ENCODE measurements around the gene FILIP1. TPM values are rescaled to one million over a fixed set of nuclear protein-coding genes. Genes with fewer than 3 reads are reported as not detected.
A peak's percentile ranks its signal among the peaks of the same experiment; 100 is the strongest.

Gene FILIP1
- total RNA-seq, 2 experiments from 2014 or later = not detected

DNA sequence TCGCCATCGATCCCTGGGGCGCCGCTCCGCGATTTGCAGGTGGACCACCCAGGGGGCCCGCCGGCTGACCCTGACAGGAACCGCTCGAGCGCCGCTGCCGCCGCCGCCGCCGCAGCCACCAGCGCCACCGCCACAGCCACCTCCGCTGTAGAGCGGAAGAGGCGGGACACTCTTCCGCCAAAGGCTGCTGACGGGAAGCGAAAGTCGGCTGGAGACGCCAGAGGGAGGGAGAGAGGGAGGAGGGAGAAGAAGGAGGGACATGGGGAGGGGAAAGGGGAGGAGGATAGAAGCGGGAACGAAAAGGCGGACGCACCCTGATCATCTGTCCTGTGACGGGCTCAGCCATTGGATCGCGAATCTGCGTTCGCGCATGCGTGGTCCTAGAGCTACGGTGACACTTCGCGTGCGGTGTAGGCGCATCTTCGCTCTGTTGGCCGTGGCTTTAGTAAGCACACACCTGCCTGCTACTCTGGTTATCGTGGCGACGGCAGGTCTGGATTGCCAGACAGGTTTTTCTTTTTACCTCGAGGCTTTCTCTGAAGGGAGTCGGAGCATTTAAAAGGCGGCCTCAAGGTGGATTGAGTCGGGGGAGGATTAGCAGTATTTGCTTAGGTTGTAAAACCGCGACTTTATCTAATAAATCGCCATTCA lies 208.8 kb downstream of the FILIP1 start, which contains the start of gene TMEM30A:
Gene TMEM30A, minus strand, starts transcription at position 161 of the 651 bp plus-strand sequence. Its CDS starts 154 bp downstream, at position 7.
- H3K4me3 Mint-ChIP-seq = no peak within 1 kb of the TSS
- no peak within 1 kb of the TSS for H3K27ac Mint-ChIP-seq
- ChIA-PET CTCF (interaction anchor here (1.4 to 3.9 kb wide), 3 partner anchors 13 to 16 kb away, joined by 3 to 48 read pairs (median 8); no protein-coding TSS in a partner anchor), POLR2A (interaction anchor here (0.7 to 2.3 kb wide), 6 partner anchors 9 to 463 kb away, joined by 3 to 18 read pairs (median 6); partner anchors contain the start of genes COX7A2 and SENP6)
- intact Hi-C loops (cut with micrococcal nuclease) = loop anchor here (1.0 to 5.0 kb wide), 9 partner anchors 16 to 1824 kb away; partner anchors contain the start of genes COX7A2, EEF1A1, MTO1 and SENP6
- H3K27me3 Mint-ChIP-seq = no peaks in the 10 kb centered on the region
- no peaks in the 10 kb centered on the region for H3K9me3 Mint-ChIP-seq
- H3K4me1 Mint-ChIP-seq (ENCODE audit: low read depth) = peaks cover 50% of the 10 kb centered on the region
- peak; percentile 98 for DNase-seq
- peaks cover 4% of the 10 kb centered on the region for H3K36me3 Mint-ChIP-seq

DNA sequence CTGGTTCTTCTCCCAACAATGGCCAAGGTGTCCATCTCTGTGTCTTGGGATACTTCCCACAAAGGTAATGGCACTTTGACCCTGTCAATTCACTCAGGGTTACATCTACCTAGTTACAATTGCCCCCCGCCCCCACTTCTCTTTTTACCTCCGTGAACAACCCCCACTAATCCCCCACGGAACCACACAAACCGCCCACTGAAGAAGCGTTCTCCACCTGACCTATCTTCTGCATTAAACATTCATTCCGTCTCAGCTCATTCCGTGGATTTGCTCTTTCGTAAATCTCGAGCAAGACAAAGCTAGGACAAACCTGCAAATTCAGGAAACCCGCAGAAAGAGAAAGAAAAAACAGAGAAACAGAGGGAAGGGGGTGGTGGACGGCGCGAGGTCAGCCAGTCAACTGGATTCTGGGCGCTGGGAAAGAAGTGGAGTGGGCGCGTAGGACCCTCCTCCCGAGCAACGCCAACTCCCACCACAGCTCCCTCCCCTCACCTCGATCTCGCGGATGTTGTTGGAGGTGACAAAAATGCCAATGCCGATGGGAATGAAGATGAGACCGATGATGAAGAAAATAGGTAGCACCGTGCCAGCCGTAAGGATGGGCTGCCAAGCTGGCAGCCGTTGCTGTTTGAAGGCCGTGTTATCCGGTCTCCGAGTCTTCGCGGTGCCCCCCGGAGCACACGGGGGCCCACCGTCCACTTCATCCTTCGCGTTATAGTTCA lies 209.5 kb downstream of the FILIP1 start:
- H3K36me3 Mint-ChIP-seq = peaks cover 2% of the 10 kb centered on the region
- intact Hi-C loops (cut with micrococcal nuclease) = loop anchor here (1.0 to 5.0 kb wide), 9 partner anchors 16 to 1823 kb away; partner anchors contain the start of genes COX7A2, EEF1A1, MTO1 and SENP6
- POLR2A ChIA-PET = interaction anchor here (0.7 to 2.3 kb wide), 7 partner anchors 9 to 1763 kb away, joined by 3 to 18 read pairs (median 5); partner anchors contain the start of genes COX7A2, EEF1A1 and SENP6
- no peaks in the 10 kb centered on the region for H3K9me3 Mint-ChIP-seq
- no peak overlapping the region for H3K4me3 Mint-ChIP-seq
- no peak overlapping the region for H3K27ac Mint-ChIP-seq
- H3K27me3 Mint-ChIP-seq = no peaks in the 10 kb centered on the region
- DNase-seq = peak; percentile 49
- peaks cover 54% of the 10 kb centered on the region for H3K4me1 Mint-ChIP-seq (ENCODE audit: low read depth)
- CTCF ChIA-PET = interaction anchor here (0.7 to 3.9 kb wide), 5 partner anchors 13 to 84 kb away, joined by 3 to 48 read pairs (median 4); no protein-coding TSS in a partner anchor

DNA sequence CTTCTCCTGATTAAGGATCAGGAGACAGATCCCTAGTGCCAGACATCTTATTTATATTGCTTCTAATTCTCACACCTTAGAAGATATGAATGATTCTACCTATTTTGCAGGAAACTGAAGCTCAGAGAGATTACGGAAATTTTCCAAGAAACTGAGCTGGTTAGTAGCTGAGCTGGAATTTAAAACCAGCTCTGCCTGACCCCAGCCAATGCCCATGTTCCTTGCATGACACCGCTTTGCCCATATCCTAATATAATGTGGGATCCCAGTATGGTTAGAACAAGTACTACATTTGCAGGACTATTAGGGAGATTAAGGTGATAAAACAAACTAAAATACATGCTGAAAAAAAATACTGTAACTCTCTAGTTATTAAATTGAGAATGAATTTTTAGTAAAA lies 210.9 kb downstream of the FILIP1 start:
- CTCF ChIA-PET = interaction anchor here (0.6 to 3.9 kb wide), 4 partner anchors 14 to 625 kb away, joined by 3 to 48 read pairs (median 4); no protein-coding TSS in a partner anchor
- Mint-ChIP-seq H3K36me3 (peaks cover 2% of the 10 kb centered on the region), H3K4me3 (peak overlapping the region; percentile 61), H3K4me1 (ENCODE audit: low read depth) (peaks cover 54% of the 10 kb centered on the region), H3K27me3 (no peaks in the 10 kb centered on the region), H3K9me3 (no peaks in the 10 kb centered on the region), H3K27ac (peak overlapping the region; percentile 55)
- intact Hi-C loops (cut with micrococcal nuclease) = loop anchor here (5.0 kb wide), 2 partner anchors 550 to 1695 kb away; no protein-coding TSS in a partner anchor
- POLR2A ChIA-PET = interaction anchor here (1.2 kb wide), 2 partner anchors 15 to 39 kb away, joined by 3 to 4 read pairs; partner anchors contain the start of gene COX7A2
- no peak for DNase-seq

DNA sequence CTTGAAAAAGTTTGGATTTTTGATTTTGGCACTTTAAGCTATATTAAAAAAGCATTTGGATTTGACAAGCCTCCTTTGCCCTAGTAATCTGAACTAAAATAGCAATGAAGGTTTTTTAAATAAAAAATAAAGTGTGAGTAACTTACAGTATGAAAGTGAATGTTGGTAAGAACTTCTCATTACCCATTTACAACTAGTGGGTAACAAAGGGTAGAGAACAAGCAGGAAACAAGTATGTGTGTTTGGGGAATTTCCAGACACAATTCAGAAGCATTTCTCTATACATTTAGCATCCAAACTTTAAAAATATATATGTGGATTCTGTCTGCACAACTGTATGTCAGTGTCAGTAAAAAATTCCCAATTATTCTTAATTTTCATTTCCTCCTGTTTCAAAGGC lies 211.9 kb downstream of the FILIP1 start:
- Mint-ChIP-seq H3K4me1 (ENCODE audit: low read depth) (peaks cover 48% of the 10 kb centered on the region), H3K27ac (peak overlapping the region; percentile 75), H3K27me3 (no peaks in the 10 kb centered on the region), H3K4me3 (peak overlapping the region; percentile 59), H3K36me3 (peaks cover 2% of the 10 kb centered on the region), H3K9me3 (no peaks in the 10 kb centered on the region)
- ChIA-PET POLR2A (interaction anchor here (1.2 kb wide), 1 partner anchor 38 kb away, joined by 4 read pairs; the partner anchor contains the start of gene COX7A2), CTCF (interaction anchor here (3.9 kb wide), 1 partner anchor 13 kb away, joined by 48 read pairs; no protein-coding TSS in a partner anchor)
- intact Hi-C loops (cut with micrococcal nuclease) = loop anchor here (5.0 kb wide), 2 partner anchors 551 to 1694 kb away; no protein-coding TSS in a partner anchor
- DNase-seq = no peak

DNA sequence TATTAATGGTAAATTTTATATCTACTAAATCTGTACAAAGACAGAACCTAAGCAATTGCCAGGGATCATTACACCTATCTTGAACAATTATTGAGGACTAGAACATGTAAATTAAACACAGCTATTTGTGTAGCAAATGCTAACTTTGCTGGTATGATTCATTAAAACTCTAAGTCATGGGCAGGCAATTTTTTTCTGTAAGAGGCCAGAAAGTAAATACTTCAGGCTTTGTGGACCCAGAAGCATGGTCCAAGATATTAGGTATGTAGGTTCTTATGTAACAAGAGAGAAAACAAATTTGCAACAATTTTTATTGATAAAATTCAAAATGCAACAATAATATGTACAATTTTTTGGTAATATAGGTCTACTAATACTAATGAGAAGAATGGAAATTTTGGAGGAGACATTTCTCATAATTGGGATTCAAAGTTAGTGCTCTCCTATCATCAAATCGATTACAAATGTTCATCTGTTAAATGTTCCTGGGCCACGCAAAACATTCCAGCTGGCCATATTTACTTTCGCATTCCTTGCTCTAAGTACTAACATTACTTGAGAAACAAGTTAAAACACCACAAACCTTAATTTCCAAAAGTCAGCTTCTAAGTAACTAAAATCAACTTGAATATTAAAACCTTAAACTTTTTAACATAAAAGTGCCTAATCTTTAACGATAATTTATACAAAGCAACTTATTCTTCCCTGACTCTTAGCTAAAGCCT lies 213.3 kb downstream of the FILIP1 start:
- CTCF ChIA-PET = interaction anchor here (3.7 kb wide), 1 partner anchor 13 kb away, joined by 25 read pairs; no protein-coding TSS in a partner anchor
- no peaks in the 10 kb centered on the region for H3K9me3 Mint-ChIP-seq
- peaks cover 2% of the 10 kb centered on the region for H3K36me3 Mint-ChIP-seq
- H3K27me3 Mint-ChIP-seq = no peaks in the 10 kb centered on the region
- intact Hi-C loops (cut with micrococcal nuclease) = loop anchor here (5.0 kb wide), 2 partner anchors 552 to 1693 kb away; no protein-coding TSS in a partner anchor
- peaks cover 56% of the 10 kb centered on the region for H3K4me1 Mint-ChIP-seq (ENCODE audit: low read depth)
- POLR2A ChIA-PET = interaction anchor here (1.2 kb wide), 1 partner anchor 36 kb away, joined by 3 read pairs; the partner anchor contains the start of gene COX7A2
- H3K4me3 Mint-ChIP-seq = no peak overlapping the region
- DNase-seq = no peak
- no peak overlapping the region for H3K27ac Mint-ChIP-seq

DNA sequence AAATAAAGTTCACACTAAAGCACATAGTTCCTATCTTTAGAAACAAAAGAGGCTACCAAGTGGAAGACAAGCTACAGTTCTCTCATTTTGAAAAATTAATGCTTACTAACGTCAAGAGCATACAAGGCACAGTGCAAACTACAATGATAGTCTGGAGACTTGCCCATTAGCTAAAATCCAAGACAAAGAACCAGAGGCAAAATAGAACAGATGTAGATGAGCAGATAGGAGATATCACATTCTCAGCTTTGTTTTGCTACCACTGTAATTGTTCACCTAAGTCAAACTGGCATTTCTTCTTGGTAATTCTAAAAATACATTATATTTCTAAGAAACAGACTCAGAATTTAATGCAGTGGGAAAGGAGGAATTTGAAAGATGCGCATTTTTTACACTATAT lies 214.2 kb downstream of the FILIP1 start:
- H3K27ac Mint-ChIP-seq = no peak overlapping the region
- no peaks in the 10 kb centered on the region for H3K9me3 Mint-ChIP-seq
- peaks cover 6% of the 10 kb centered on the region for H3K36me3 Mint-ChIP-seq
- H3K4me3 Mint-ChIP-seq = no peak overlapping the region
- no peak for DNase-seq
- H3K27me3 Mint-ChIP-seq = no peaks in the 10 kb centered on the region
- ChIA-PET POLR2A (interaction anchor here (0.8 to 1.9 kb wide), 4 partner anchors 9 to 323 kb away, joined by 3 to 7 read pairs (median 4); partner anchors contain the start of genes COX7A2 and SENP6), CTCF (interaction anchor here (1.2 to 3.7 kb wide), 4 partner anchors 10 to 250 kb away, joined by 3 to 25 read pairs (median 4); partner anchors contain the start of gene COX7A2)
- peaks cover 62% of the 10 kb centered on the region for H3K4me1 Mint-ChIP-seq (ENCODE audit: low read depth)
- intact Hi-C loops (cut with micrococcal nuclease) = no loop called here

DNA sequence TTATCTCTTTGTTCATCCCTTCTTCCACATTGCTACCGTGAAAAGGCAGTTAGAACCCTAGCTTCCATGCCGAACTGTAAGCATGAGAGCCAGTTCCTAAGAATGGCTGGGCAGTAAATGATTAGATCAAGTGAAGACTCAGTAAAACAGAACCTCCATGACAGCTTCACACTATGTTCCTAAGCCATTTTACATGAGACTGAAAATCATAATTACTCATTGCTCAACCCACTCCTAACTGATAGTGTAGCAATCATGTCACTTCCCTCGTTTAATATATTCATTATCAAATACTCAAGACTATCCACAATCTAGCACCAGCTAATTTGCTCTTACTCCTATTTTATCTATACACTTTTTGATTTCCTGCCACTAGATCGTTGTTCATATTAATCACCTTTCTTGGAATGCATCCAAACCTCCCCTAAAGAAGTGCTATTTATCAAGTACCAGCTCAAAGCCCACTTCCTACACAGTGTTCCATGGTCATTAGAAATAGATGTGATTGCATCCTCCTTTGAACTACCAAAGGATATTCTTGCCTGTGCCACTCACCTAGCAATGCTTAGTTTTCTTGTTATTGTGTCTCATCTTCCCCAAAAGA lies 215.0 kb downstream of the FILIP1 start:
- CTCF ChIA-PET = interaction anchor here (1.2 to 3.7 kb wide), 4 partner anchors 11 to 250 kb away, joined by 3 to 25 read pairs (median 4); partner anchors contain the start of gene COX7A2
- POLR2A ChIA-PET = interaction anchor here (0.8 to 1.9 kb wide), 4 partner anchors 9 to 324 kb away, joined by 3 to 7 read pairs (median 4); partner anchors contain the start of genes COX7A2 and SENP6
- Mint-ChIP-seq H3K4me3 (peak overlapping the region; percentile 0), H3K36me3 (peaks cover 6% of the 10 kb centered on the region), H3K27me3 (no peaks in the 10 kb centered on the region), H3K27ac (peak overlapping the region; percentile 34), H3K9me3 (no peaks in the 10 kb centered on the region), H3K4me1 (ENCODE audit: low read depth) (peaks cover 70% of the 10 kb centered on the region)
- no peak for DNase-seq
- intact Hi-C loops (cut with micrococcal nuclease) = loop anchor here (1.0 kb wide), 1 partner anchor 10 kb away; no protein-coding TSS in a partner anchor

DNA sequence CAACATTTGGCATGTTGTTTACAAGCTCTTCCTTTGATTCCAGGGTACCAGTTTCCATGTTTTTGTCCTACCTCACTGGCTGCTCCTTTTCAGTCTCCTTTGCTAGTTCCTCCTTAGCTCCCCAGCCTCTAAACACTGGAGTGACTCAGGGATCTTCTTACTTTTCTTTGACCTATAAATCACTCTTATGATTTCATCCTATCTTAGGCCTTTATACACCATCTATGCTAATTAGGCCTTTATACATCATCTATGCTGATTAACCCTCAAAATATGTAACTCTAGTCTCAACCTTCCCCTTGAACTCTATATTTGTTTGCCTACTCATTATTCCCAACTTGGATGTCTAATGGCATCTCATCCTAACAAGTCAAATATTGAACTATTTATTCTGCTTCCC lies 218.5 kb downstream of the FILIP1 start:
- H3K4me1 Mint-ChIP-seq (ENCODE audit: low read depth) = peaks cover 75% of the 10 kb centered on the region
- POLR2A ChIA-PET = interaction anchor here (0.9 to 1.3 kb wide), 2 partner anchors 9 to 32 kb away, joined by 4 to 6 read pairs; partner anchors contain the start of genes COX7A2 and TMEM30A
- peaks cover 30% of the 10 kb centered on the region for H3K36me3 Mint-ChIP-seq
- CTCF ChIA-PET = interaction anchor here (1.0 to 1.4 kb wide), 2 partner anchors 8 to 250 kb away, joined by 3 to 4 read pairs; no protein-coding TSS in a partner anchor
- DNase-seq = no peak
- H3K9me3 Mint-ChIP-seq = no peaks in the 10 kb centered on the region
- H3K27ac Mint-ChIP-seq = peak overlapping the region; percentile 63
- intact Hi-C loops (cut with micrococcal nuclease) = no loop called here
- H3K27me3 Mint-ChIP-seq = no peaks in the 10 kb centered on the region
- no peak overlapping the region for H3K4me3 Mint-ChIP-seq

DNA sequence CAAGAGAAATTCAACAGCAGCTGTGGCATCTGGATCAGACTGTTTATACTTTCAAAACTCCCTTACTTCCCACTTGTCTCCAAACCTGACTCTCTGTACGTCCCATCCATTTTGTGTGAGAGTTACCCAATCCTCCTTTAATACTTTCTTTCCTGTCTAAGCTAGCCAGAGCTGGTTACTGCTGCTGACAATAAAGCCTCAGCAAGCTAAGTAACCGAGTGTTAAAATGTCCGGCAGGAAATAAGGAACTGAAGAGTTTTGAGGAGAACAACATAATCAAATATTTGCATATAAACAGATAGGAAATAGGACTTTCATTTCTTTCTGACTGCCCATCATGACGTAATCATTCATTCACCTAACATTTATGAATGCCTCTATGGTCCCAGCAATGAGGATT lies 220.6 kb downstream of the FILIP1 start:
- ChIA-PET POLR2A (no interaction called here), CTCF (interaction anchor here (1.0 kb wide), 1 partner anchor 273 kb away, joined by 4 read pairs; no protein-coding TSS in a partner anchor)
- H3K4me1 Mint-ChIP-seq (ENCODE audit: low read depth) = peaks cover 73% of the 10 kb centered on the region
- peaks cover 29% of the 10 kb centered on the region for H3K36me3 Mint-ChIP-seq
- H3K27me3 Mint-ChIP-seq = no peaks in the 10 kb centered on the region
- H3K4me3 Mint-ChIP-seq = no peak overlapping the region
- intact Hi-C loops (cut with micrococcal nuclease) = no loop called here
- no peak for DNase-seq
- no peaks in the 10 kb centered on the region for H3K9me3 Mint-ChIP-seq
- H3K27ac Mint-ChIP-seq = peak overlapping the region; percentile 60

DNA sequence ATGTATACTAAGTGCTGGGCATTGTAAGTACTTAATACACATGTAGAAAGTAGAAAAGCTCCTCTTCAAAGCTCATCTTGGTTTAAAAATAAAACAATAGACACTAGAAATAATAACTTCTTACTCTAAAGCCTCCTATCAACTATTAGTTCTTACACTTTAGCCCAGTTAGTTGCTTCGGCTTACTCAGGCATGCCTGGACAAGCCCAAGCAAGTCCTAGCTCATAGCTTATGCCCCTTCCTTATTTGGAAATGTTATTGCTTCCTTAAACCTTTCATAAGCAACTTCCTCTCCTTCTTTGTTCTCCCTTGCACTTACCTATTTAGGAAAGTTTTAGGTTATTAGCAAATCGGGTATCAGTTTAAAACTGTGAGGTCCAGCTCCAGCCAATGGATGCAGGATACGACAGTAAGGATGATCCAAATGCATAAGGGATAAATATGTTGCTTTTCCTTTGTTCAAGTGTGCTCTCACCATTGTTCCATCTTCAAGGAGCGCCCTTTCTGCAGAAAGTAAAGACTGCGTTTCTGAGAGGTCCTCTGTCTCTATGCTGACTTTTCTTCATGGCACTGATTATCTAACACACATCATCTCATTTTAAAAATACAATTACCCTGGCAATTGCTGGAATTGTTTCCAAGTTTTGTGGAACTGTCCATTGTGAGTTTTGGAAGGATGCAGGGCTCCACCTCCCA lies 221.3 kb downstream of the FILIP1 start:
- intact Hi-C loops (cut with micrococcal nuclease) = no loop called here
- ChIA-PET POLR2A (interaction anchor here (1.1 kb wide), 1 partner anchor 12 kb away, joined by 3 read pairs; the partner anchor contains the start of gene TMEM30A), CTCF (interaction anchor here (0.9 to 1.0 kb wide), 2 partner anchors 11 to 274 kb away, joined by 3 to 4 read pairs; no protein-coding TSS in a partner anchor)
- no peak for DNase-seq
- peaks cover 29% of the 10 kb centered on the region for H3K36me3 Mint-ChIP-seq
- H3K4me3 Mint-ChIP-seq = no peak overlapping the region
- H3K4me1 Mint-ChIP-seq (ENCODE audit: low read depth) = peaks cover 79% of the 10 kb centered on the region
- H3K27me3 Mint-ChIP-seq = no peaks in the 10 kb centered on the region
- no peaks in the 10 kb centered on the region for H3K9me3 Mint-ChIP-seq
- peak overlapping the region; percentile 60 for H3K27ac Mint-ChIP-seq

All from activated CD4-positive, alpha-beta memory T cell treated with anti-CD3 and anti-CD28 coated beads for 36 hours (primary cell).